ENCODE results near the gene KDM5A.
"Not testable (repeated sequence)": the region's sequence is repeated elsewhere in the genome, so short reads cannot be mapped to it uniquely, and the experiment has no call there.

KDM5A gene

DNA sequence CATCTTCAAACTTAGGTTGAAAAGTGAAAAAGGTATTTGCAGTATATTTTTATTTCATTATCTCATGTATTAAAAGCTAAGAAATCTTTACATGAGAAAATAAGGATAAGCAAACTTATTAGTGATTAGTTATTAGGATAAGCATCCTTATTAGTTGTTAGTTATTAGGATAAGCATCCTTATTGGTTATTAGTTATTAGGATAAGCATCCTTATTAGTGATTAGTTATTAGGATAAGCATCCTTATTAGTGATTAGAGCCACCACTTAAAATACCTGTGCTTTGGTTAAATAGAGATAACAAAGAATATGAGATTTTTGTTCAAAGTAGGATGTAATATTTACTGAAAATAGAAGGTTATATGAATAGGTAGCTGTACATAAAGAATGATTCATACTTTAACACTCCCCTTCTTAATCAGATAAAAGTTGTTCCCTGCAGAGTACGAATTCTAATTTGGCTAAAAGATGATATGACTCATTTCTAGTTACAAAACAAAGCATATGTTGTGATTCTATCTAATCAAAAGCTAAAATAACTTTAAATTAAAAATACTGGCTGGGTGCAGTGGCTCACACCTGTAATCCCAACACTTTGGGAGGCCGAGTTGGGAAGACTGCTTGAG lies 56.4 kb downstream of the KDM5A start:
- no peak for DNase-seq

- no peak for DNase-seq
Measured at GRCh38 chr12:331287-331686, 57.8 kb downstream of the KDM5A start.

GRCh38 chr12:325906-326305 lies 63.2 kb downstream of the KDM5A start:
- no peak for DNase-seq

DNA sequence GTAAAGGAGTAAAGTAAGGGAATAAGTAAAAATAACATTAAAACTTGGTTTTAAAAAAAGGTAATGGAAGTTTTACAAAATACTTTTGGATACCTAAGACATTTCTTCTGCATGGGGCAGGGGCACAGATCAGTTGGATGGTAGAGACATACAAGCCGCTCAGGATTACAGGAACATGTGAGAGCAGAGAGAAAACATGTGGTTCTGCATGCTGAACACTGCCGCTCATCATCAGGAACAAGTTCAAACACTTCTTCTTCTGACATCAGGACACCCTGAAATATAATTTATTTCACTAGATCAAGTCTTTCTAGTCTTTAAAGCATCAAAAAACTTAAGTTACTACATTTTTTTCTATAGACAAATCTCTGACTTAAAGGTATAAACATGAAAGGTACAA lies 65.6 kb downstream of the KDM5A start:
- no peak for DNase-seq

DNA sequence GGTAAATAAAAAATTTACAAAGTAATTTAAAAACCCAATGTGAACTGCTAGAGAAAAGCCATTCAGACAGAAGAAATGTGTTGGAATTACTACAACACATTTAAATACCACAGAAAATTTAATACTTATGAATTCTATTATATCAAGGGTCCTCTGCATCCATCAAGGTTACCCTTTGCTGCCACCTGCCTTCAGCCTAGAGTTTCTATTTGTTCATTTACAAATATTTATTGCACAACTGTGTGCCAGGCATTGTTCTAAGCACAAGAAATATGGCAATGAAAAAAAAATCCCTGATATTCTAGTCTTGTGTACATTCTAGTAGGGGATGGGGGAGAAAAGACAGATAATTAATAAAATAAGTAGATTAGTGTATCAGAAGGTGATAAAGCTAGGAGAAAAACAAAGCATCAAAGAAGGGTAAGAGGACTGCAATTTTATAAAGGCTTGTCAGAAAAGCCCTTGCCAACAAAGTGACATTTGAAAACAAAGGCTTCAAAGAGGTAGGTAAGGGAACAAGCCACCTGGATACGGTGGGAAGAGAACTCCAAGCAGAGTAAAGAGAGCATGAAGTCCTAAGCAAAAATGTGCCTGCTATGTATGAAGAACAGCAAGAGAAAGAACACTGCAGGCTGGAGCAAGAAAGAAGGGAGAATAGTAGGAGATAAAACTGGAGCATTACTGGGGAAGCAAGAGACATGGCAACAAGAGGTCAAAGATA lies 67.4 kb downstream of the KDM5A start:
- DNase-seq = no peak

DNA sequence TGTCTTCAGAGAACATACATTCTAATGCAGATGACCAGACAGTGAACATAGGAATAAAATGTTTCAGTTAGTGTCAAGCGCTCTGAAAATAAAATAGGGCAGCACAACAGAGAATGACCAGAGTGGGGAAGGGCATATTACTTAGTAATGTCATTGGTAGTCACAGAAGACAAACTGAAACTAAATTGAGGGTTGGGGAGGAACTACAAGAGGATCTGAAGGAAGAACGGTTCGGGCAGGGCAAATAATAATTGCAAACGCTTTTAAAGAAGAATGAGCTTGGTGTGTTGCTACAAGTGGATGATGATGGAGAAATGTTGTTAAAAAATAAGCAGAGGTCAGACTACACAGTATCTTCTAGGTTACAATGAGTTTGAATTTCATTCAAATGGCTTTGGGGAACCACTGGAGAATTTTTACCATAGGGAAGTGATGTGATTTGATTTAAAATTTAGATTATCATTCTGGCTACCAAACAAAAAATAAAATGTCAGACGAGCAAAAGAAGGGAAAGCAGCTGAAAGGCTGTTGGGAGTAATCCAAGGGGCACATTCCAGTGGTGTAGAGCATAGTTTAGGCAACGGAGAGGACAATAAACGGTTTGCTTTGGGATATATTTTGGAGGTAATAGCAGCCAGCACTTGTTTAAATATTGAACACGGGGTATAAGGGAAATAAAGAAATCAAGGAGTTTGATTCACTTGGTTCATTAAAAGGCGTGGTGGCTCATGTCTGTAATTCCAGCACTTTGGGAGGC lies 70.2 kb downstream of the KDM5A start:
- DNase-seq = no peak

GRCh38 chr12:308511-308910 lies 80.6 kb downstream of the KDM5A start:
- no peak for DNase-seq

DNA sequence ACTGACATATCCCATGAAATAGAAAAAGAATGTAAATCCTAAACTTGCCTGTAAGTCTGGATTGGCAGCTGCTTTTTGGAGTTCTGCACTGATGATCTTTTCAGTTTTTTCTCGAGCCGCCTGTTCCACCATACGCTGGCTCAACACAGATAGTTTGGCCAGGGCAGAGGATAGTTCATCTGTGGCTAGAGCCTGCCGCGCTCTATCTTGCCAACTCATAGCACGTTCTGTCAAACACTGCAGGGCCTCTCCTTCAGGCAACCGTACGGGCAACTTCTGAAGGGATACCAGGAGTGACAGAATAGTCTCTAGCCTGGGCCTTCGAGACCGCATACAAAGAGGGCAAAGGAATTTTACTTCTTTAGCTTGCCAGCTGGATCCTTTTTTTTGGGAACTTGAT lies 81.7 kb downstream of the KDM5A start:
- DNase-seq = no peak

DNA sequence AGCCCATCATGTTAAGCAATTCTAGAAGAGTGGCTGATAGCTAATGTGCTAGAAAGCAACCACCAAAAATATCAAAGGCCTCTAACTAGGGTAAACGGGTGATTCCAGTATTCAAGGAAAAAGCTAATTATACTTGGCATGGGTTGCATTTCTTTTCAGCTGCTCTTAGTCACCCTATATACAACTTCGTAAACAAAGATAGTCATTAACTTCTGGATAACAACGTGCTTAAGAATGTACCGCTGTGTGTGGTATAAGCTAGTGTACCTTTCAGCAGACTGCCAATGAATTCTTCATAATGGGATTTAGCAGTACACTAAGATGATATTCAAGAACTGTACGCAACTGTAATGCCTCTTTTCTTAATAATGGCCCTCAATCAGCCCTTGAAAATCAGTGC lies 84.3 kb downstream of the KDM5A start:
- peak; percentile 62 for DNase-seq

GRCh38 chr12:302766-303165 lies 86.4 kb downstream of the KDM5A start:
- DNase-seq = not testable (repeated sequence)

- not testable (repeated sequence) for DNase-seq
Measured at GRCh38 chr12:300166-300565, 89.0 kb downstream of the KDM5A start.

- DNase-seq = not testable (repeated sequence)
Measured at GRCh38 chr12:299511-299910, 89.6 kb downstream of the KDM5A start.

DNA sequence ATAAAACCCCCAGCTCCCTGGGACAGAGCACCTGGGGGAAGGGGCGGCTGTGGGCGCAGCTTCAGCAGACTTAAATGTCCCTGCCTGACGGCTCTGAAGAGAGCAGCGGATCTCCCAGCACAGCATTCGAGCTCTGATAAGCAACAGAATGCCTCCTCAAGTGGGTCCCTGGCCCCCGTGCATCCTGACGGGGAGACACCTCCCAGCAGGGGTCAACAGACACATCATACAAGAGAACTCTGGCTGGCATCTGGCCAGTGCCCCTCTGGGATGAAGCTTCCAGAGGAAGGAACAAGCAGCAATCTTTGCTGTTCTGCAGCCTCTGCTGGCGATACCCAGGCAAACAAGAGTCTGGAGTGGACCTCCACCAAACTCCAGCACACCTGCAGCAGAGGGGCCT lies 91.1 kb downstream of the KDM5A start:
- DNase-seq = not testable (repeated sequence)

- no peak for DNase-seq
Measured at GRCh38 chr12:295132-295531, 94.0 kb downstream of the KDM5A start.

- no peak for DNase-seq
Measured at GRCh38 chr12:293199-293598, 95.9 kb downstream of the KDM5A start.

- no peak for DNase-seq
Measured at GRCh38 chr12:292186-292585, 96.9 kb downstream of the KDM5A start.

GRCh38 chr12:291153-291723 lies 97.9 kb downstream of the KDM5A start:
- DNase-seq = no peak

DNA sequence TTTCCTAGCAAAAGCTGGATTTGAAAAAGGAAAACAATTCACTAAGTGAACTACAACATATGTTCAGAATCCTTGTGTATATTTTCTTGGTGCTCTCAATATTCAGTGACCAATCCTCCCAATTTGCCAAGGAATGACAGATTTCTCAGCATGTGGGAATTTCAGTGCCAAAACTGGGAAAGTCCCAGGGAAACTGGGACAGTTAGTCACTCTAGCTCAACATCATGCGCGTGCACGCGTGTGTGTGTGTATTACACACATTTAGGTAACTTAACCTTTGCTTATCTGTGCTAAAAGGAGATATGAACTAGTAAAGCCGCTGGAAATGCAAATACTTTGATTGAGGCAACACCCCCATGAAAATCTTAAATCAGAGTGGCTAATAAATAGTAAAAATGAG lies 100.4 kb downstream of the KDM5A start:
- no peak for DNase-seq

GRCh38 chr12:286531-287300 lies 102.4 kb downstream of the KDM5A start:
- DNase-seq = no peak

DNA sequence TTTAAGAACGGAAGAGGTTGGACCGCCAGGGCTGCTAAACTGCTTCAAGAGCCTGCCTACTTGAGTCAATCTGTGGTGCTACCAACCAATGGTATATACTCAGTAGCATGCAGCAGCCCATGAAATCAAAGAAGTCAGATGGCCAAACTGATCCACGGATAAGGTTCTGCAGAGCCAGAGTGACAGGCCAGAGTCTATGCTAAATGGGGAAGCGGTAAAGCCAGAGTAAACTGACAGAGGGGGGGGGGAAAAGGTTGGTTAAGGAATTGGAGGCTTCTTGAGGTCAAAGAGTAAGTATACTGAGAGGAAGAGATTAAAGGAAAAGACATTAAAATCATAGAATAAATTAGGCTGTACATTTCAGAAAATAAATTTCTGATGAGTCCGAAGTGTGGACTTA lies 111.1 kb downstream of the KDM5A start:
- no peak for DNase-seq

DNA sequence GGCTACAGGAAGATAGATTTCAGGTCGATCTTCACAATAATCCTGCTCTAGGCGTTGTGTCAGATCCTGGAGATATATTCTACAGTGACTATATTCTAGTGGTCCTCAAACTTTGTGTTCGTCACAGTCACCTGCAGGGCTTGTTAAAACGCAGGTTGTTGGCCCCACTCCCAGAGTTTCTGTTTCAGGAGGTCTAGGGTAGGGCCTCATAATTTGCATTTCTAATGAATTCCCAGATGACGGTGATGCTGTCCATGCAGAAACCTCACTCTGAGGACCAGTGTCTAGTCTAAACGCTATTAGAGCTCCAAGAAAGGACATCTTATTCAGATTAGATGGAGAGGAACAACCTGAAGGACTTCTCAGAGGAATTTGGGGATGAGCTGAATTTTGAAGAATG lies 113.3 kb downstream of the KDM5A start:
- no peak for DNase-seq

DNA sequence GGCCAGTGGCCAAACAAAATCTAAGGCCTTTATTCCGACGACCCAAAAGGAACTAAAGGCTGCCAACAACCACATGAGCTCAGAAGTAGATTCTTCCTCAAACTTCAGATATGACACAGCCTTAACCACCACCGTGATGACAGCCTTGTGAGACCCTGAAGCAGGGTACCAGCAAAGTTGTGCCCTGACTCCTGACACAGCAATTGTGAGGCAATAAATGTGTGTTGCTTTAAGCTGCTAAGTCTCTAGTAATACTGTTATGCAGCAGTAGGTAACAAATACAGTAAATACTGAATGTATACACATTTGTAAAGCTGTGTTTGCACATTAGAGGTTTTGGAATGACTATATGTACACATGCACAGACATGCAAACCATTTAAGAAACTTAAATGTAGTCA lies 115.7 kb downstream of the KDM5A start:
- DNase-seq = no peak

DNA sequence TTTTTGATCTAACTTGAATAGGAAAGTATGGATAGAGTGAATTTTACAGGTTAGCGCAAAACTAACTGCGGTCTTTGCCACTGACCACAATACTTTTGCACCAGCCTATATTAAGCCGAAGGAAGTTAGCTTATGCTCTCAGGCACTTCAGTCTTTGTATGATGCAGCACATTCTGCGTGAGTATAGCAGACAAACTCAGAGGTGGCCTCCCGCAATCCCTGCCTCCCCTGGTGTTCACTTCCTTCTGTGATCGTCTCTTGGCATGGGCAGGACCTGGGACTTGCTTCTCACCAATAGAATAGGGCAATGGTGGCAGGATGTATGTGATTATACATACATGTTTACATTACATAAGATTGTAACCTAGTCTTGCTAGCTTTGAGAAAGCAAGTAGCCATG lies 116.2 kb downstream of the KDM5A start:
- DNase-seq = no peak

Measured in NCI-H524 treated with DMSO at 0.1 percent for 48 hours (cell line).